GM12878 (cell line): ENCODE data around the gene ZNF331. TPM values are rescaled to one million over a fixed set of nuclear protein-coding genes. Genes with fewer than 3 reads are reported as not detected.

Experiments
- CBX3 ChIP-seq: fragments of 200-600 bp; sonication (generic); IDR thresholded peaks from 2 replicates; pipeline ENCODE4 v1.6.1; 2016; ENCODE audit warnings: low read depth, borderline replicate concordance
- MYB ChIP-seq: fragments of 150-350 bp; IDR thresholded peaks from 2 replicates; pipeline ENCODE4 v1.6.1; 2014; ENCODE audit warnings: mild to moderate bottlenecking, low read depth, low read length, borderline replicate concordance
- NBN ChIP-seq: fragments of 450-650 bp; IDR thresholded peaks from 2 replicates; pipeline ENCODE4 v1.6.1; 2016
- NFXL1 ChIP-seq: fragments of 450-650 bp; IDR thresholded peaks from 2 replicates; pipeline ENCODE4 v1.6.1; 2017; ENCODE audit warnings: antibody characterized with exemption, mild to moderate bottlenecking, borderline replicate concordance
- RBBP5 ChIP-seq: fragments of 200-600 bp; sonication (generic); conservative IDR thresholded peaks from 2 replicates; pipeline ENCODE4 v1.6.1; 2016
- RELB ChIP-seq: fragments of 450-650 bp; IDR thresholded peaks from 2 replicates; pipeline ENCODE4 v1.6.1; 2017; ENCODE audit warnings: low read depth, mild to moderate bottlenecking, moderate library complexity
- REST ChIP-seq: IDR thresholded peaks from 2 replicates; pipeline ENCODE4 v1.6.1; 2012; ENCODE audit warnings: mild to moderate bottlenecking, low read depth, low read length
- SKIL ChIP-seq: fragments of 450-650 bp; IDR thresholded peaks from 2 replicates; pipeline ENCODE4 v1.6.1; 2017; ENCODE audit warnings: mild to moderate bottlenecking, low read depth, inconsistent platforms; ENCODE audit not compliant: poor library complexity, severe bottlenecking
- SMARCA5 ChIP-seq: fragments of 450-650 bp; IDR thresholded peaks from 2 replicates; pipeline ENCODE4 v1.6.1; 2017; ENCODE audit warnings: mild to moderate bottlenecking
- SP1 ChIP-seq: IDR thresholded peaks from one replicate; pipeline ENCODE4 v1.6.1; 2011; ENCODE audit warnings: low read depth, low read length
- TAF1 ChIP-seq: IDR thresholded peaks from 2 replicates; pipeline ENCODE4 v1.6.1; 2011; ENCODE audit warnings: mild to moderate bottlenecking, low read depth, low read length, borderline replicate concordance
- ZBTB33 ChIP-seq: fragments of 450-650 bp; IDR thresholded peaks from 2 replicates; pipeline ENCODE4 v1.6.1; 2017; ENCODE audit warnings: mild to moderate bottlenecking
- ZNF592 ChIP-seq: fragments of 450-650 bp; IDR thresholded peaks from 2 replicates; pipeline ENCODE4 v1.6.1; 2017; ENCODE audit warnings: mild to moderate bottlenecking, moderate library complexity
- polyA plus RNA-seq, 11 experiments: library from polyadenylated mRNA; depleted of rRNA in 4 of 11; unstranded in 6 of 11; stranded (reverse) in 5 of 11; fragments of >200 nt; fragmentation: Nextera tagmentation in 4 of 11; fragmentation: Illumina TruSeq in 1 of 11; extraction: Ambion mirVana in 4 of 11; extraction: Trizol in 1 of 11; gene quantifications; 1 replicate in 1 of 11; 2 replicates in 10 of 11; pipeline versions ENCODE4 v1.2.1 to v1.2.3, GENCODE V29; 2011 to 2016; ENCODE audit warnings: inconsistent platforms in 2 of 11, missing spikeins in 2 of 11, low read depth in 1 of 11
- total RNA-seq, 4 experiments: library from RNA; depleted of rRNA in 3 of 4; stranded (reverse); fragments of >200 nt in 3 of 4; fragmentation: Illumina TruSeq in 1 of 4; extraction: Trizol in 1 of 4; gene quantifications; 2 replicates each; pipeline versions ENCODE4 v1.2.1 to v1.2.3, GENCODE V29; 2013 to 2021

The ZNF331 gene
- total and polyA plus RNA-seq, 10 of the 15 experiments (the other 5 are each of a cell fraction or from before 2014, with no cell fraction given): 2.6 to 11.5 (median 5.3) TPM

GRCh38 chr19:53520547-53521372, 17.2 kb upstream of the ZNF331 start (continued):
- TF ChIP-seq REST (no peak), ZBTB33 (0 out of 2 replicates have a peak, but pooled peaks have one; percentile 13), SMARCA5 (no peak), SKIL (no peak), MYB (no peak), TAF1 (no peak), RBBP5 (no peak), NFXL1 (no peak), SP1 (peak; percentile 70), NBN (peak; percentile 71; the same call in 1 of the 2 replicates), ZNF592 (no peak), CBX3 (no peak), RELB (peak; percentile 51; the same call in 1 of the 2 replicates)
